ENCODE results near the gene ZNF460.

GRCh38 chr19:57231686-57232085 is 48.6 kb upstream of the ZNF460 start:
- TF ChIP-seq POLR2AphosphoS5 (IDR thresholded peaks at IDR 0.05) (no peak), CTCF (IDR thresholded peaks at IDR 0.05) (no peak), POLR2A (IDR thresholded peaks at IDR 0.05) (no peak)
